ENCODE measurements around the gene FCAMR. TPM values are rescaled to one million over a fixed set of nuclear protein-coding genes. Genes with fewer than 3 reads are reported as not detected.

FCAMR gene
- polyA plus RNA-seq, 1 donor (not counting 4 experiments of a cell fraction or from before 2014, with no cell fraction given) = not detected

DNA sequence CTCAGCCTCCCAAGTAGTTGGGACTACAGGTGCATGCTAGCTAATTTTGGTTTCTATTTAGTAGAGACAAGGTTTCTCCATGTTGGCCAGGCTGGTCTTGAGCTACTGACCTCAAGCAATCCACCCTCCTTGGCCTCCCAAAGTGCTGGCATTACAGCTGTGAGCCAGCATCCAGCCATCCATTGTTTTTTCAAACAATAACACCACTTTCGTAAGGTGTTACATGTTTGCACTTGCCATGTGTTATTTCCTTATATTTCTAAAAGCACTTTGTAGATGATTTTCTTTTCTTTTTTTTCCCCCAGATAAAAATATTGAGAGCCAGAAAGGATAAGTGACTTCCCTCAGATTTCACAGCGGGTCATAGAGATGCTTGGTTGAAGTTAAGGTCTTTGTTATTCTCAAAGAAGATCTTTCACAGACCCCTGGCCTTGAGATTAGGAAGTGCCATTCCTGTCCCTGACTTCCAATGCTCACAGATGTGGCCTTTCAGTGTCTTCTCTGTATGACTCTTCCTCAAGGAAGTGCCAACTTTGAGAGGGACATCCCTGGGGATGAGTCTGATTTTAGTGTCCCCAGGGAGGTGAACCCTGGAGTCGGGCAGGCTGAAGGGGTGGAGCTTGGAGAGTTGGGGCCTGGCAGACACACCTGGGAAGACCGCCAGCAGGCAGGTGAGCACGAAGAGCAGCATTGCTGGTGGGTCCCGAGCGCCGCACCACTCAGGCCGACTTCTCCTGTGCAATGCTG lies 30.2 kb downstream of the FCAMR start:
- H3K36me3 ChIP-seq (ENCODE audit: control insufficient read depth in 2 of 2, extremely low read depth in 1 of 2, insufficient read depth in 2 of 2, low read length in 2 of 2) = no peaks in the 10 kb centered on the region
- no peaks in the 10 kb centered on the region for H3K9me3 ChIP-seq (ENCODE audit: control insufficient read depth, low read depth, low read length)
- H3K9ac ChIP-seq (ENCODE audit: control insufficient read depth, extremely low read depth, insufficient read depth, low read length) = no peak overlapping the region
- no peak for FAIRE-seq
- H3K4me3 ChIP-seq (ENCODE audit: control insufficient read depth in 2 of 3, extremely low read depth in 1 of 3, insufficient read depth in 2 of 3, low read depth in 1 of 3, low read length in 3 of 3) = no peak overlapping the region
- H3K27me3 ChIP-seq (ENCODE audit: control insufficient read depth, extremely low read depth, insufficient read depth, low read length) = peaks cover 3% of the 10 kb centered on the region
- peaks cover 6% of the 10 kb centered on the region for H3K4me1 ChIP-seq (ENCODE audit: control insufficient read depth, extremely low read depth, insufficient read depth, low read length)
- TF ChIP-seq, protein P1, sequence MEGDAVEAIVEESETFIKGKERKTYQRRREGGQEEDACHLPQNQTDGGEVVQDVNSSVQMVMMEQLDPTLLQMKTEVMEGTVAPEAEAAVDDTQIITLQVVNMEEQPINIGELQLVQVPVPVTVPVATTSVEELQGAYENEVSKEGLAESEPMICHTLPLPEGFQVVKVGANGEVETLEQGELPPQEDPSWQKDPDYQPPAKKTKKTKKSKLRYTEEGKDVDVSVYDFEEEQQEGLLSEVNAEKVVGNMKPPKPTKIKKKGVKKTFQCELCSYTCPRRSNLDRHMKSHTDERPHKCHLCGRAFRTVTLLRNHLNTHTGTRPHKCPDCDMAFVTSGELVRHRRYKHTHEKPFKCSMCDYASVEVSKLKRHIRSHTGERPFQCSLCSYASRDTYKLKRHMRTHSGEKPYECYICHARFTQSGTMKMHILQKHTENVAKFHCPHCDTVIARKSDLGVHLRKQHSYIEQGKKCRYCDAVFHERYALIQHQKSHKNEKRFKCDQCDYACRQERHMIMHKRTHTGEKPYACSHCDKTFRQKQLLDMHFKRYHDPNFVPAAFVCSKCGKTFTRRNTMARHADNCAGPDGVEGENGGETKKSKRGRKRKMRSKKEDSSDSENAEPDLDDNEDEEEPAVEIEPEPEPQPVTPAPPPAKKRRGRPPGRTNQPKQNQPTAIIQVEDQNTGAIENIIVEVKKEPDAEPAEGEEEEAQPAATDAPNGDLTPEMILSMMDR (optimal IDR thresholded peaks at IDR 0.05 in 1 of 3, IDR thresholded peaks at IDR 0.05 in 1 of 3, conservative IDR thresholded peaks at IDR 0.05 in 1 of 3; ENCODE audit: extremely low read depth in 1 of 3, insufficient read depth in 2 of 3, low read length in 3 of 3) = no peak
- no peak for TF ChIP-seq EZH2 (IDR thresholded peaks at IDR 0.05; ENCODE audit: low read length)
- H2AFZ ChIP-seq (ENCODE audit: control insufficient read depth, low read length) = no peak overlapping the region
- no peaks in the 10 kb centered on the region for H3K79me2 ChIP-seq (ENCODE audit: control insufficient read depth, insufficient read depth, low read length)
- no peak overlapping the region for H3K27ac ChIP-seq (ENCODE audit: control insufficient read depth, insufficient read depth, low read length)
- dilution Hi-C loops (cut with MboI; ENCODE audit: extremely low pct_ligation_motif_present, low sequenced_read_pairs) = no loop called here
- H3K4me2 ChIP-seq (ENCODE audit: control insufficient read depth, extremely low read depth, insufficient read depth, low read depth, low read length) = no peak overlapping the region
- no peaks in the 10 kb centered on the region for H3K9me1 ChIP-seq (ENCODE audit: control insufficient read depth, extremely low read depth, insufficient read depth, low read length)
- no peak for DNase-seq (ENCODE audit: low read depth, low spot score)
- no peaks in the 10 kb centered on the region for H4K20me1 ChIP-seq (ENCODE audit: control insufficient read depth, extremely low read depth, insufficient read depth, low read length)

DNA sequence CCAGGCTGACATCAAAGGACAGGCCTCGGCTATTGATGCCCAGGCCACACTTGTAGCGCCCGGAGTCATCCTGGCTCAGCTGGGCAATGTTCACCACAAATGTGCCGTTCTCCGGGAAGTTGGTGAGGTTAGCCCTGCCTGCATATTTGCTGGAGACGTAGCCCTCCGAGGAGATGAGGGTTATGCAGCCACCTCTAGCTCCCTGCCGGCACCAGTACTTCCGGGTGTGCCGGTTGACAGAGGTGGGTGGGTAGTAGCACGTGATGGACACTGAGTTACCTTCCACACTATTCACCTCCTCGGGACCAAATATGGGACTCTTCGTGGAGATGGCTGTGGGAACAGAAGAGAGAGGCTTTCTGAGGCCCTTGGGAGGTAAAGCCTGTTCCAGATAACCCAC lies 31.1 kb downstream of the FCAMR start:
- Histone ChIP-seq H3K36me3 (ENCODE audit: control insufficient read depth in 2 of 2, extremely low read depth in 1 of 2, insufficient read depth in 2 of 2, low read length in 2 of 2) (no peaks in the 10 kb centered on the region), H3K4me2 (ENCODE audit: control insufficient read depth, extremely low read depth, insufficient read depth, low read depth, low read length) (no peak overlapping the region), H3K9me3 (ENCODE audit: control insufficient read depth, low read depth, low read length) (no peaks in the 10 kb centered on the region), H3K9me1 (ENCODE audit: control insufficient read depth, extremely low read depth, insufficient read depth, low read length) (no peaks in the 10 kb centered on the region), H3K79me2 (ENCODE audit: control insufficient read depth, insufficient read depth, low read length) (no peaks in the 10 kb centered on the region), H3K27ac (ENCODE audit: control insufficient read depth, insufficient read depth, low read length) (no peak overlapping the region), H3K27me3 (ENCODE audit: control insufficient read depth, extremely low read depth, insufficient read depth, low read length) (no peaks in the 10 kb centered on the region), H3K4me1 (ENCODE audit: control insufficient read depth, extremely low read depth, insufficient read depth, low read length) (peaks cover 6% of the 10 kb centered on the region), H4K20me1 (ENCODE audit: control insufficient read depth, extremely low read depth, insufficient read depth, low read length) (no peaks in the 10 kb centered on the region), H3K4me3 (ENCODE audit: control insufficient read depth in 2 of 3, extremely low read depth in 1 of 3, insufficient read depth in 2 of 3, low read depth in 1 of 3, low read length in 3 of 3) (no peak overlapping the region), H2AFZ (ENCODE audit: control insufficient read depth, low read length) (no peak overlapping the region), H3K9ac (ENCODE audit: control insufficient read depth, extremely low read depth, insufficient read depth, low read length) (no peak overlapping the region)
- DNase-seq (ENCODE audit: low read depth, low spot score) (no peak), FAIRE-seq (no peak)
- dilution Hi-C loops (cut with MboI; ENCODE audit: extremely low pct_ligation_motif_present, low sequenced_read_pairs) = no loop called here
- no peak for TF ChIP-seq EZH2 (IDR thresholded peaks at IDR 0.05; ENCODE audit: low read length)
- TF ChIP-seq, protein P1 (optimal IDR thresholded peaks at IDR 0.05 in 1 of 3, IDR thresholded peaks at IDR 0.05 in 1 of 3, conservative IDR thresholded peaks at IDR 0.05 in 1 of 3; ENCODE audit: extremely low read depth in 1 of 3, insufficient read depth in 2 of 3, low read length in 3 of 3) = no peak

All from keratinocyte (primary cell).